GM12878 (cell line): Measurements from ENCODE around the gene OLFML2B. TPM values are rescaled to one million over a fixed set of nuclear protein-coding genes. Genes with fewer than 3 reads are reported as not detected.

Experiments
- ATAC-seq: fragments of 200-7000 bp; cut with Tn5 transposase; 3 replicates; pipeline ENCODE4 v1.9.1; 2020; ENCODE audit warnings: mild to moderate bottlenecking, moderate library complexity
- BruUV-seq: library from RNA; stranded (reverse); fragments of 400-500 nt; replicated peaks from 2 replicates; lab custom pipeline; 2021; lab: Mats Ljungman, UMichigan
- CTCF ChIA-PET: fragments of 300-600 bp; sonication (Branson Sonifier 250); formaldehyde crosslinking; extraction: SDS; loops from one replicate; lab custom pipeline; 2021; ENCODE audit warnings: inconsistent platforms; lab: Yijun Ruan, JAX
- POLR2A ChIA-PET: fragments of 350-600 bp; formaldehyde crosslinking; extraction: SDS; loops from one replicate; lab custom pipeline; 2021; ENCODE audit warnings: inconsistent platforms; lab: Charles Lee
- RAD21 ChIA-PET: fragments of 300-600 bp; sonication (Branson Sonifier 250); formaldehyde crosslinking; loops from one replicate; lab custom pipeline; 2023; ENCODE audit warnings: antibody characterized with exemption; ENCODE audit not compliant: unreplicated experiment; lab: Charles Lee
- SMC1A ChIA-PET: fragments of 300-600 bp; sonication (Branson Sonifier 250); formaldehyde crosslinking; loops from one replicate; lab custom pipeline; 2023; ENCODE audit not compliant: unreplicated experiment, uncharacterized antibody; lab: Charles Lee
- DNase-seq: peaks from one replicate; pipeline ENCODE4 v3.0.0-alpha.2; 2011; ENCODE audit warnings: low read depth, low spot score
- FAIRE-seq: peaks from 3 replicates; lab custom pipeline; 2011; peaks lifted over from hg19 to GRCh38; lab: Jason Lieb, UNC
- H2AFZ ChIP-seq: 2 replicates; pipeline ENCODE4 v1.6.0; 2011; ENCODE audit warnings: low read depth, low read length, control low read depth; ENCODE audit not compliant: control insufficient read depth
- H3K27ac ChIP-seq: 2 replicates; pipeline ENCODE4 v1.5.1; 2011; ENCODE audit warnings: control low read depth; ENCODE audit not compliant: control insufficient read depth, insufficient read depth
- H3K27me3 ChIP-seq, 2 experiments: replicated peaks in 1 of 2; 2 replicates each; pipeline versions ENCODE4 v1.6.0 to v1.6.1; 2011; ENCODE audit warnings: low read length in 1 of 2; ENCODE audit not compliant: control insufficient read depth in 2 of 2, insufficient read depth in 2 of 2
- H3K36me3 ChIP-seq, 2 experiments: 2 replicates each; pipeline ENCODE4 v1.5.1; 2011; ENCODE audit warnings: low read length in 1 of 2; ENCODE audit not compliant: control insufficient read depth in 2 of 2, insufficient read depth in 2 of 2
- H3K4me1 ChIP-seq: 2 replicates; pipeline ENCODE4 v1.6.1; 2011; ENCODE audit warnings: mild to moderate bottlenecking, low read length, moderate library complexity, mixed read lengths; ENCODE audit not compliant: control insufficient read depth, insufficient read depth
- H3K4me2 ChIP-seq: 2 replicates; pipeline ENCODE4 v1.6.0; 2011; ENCODE audit warnings: control low read depth; ENCODE audit not compliant: control insufficient read depth, insufficient read depth
- H3K4me3 ChIP-seq: fragments of 200-600 bp; sonication (generic); 2 replicates; pipeline ENCODE4 v1.5.1; 2016
- H3K79me2 ChIP-seq: 2 replicates; pipeline ENCODE4 v1.6.0; 2011; ENCODE audit warnings: low read length; ENCODE audit not compliant: control insufficient read depth, insufficient read depth
- H3K9ac ChIP-seq: 2 replicates; pipeline ENCODE4 v1.8.0; 2011; ENCODE audit warnings: low read length, control low read depth, mixed read lengths; ENCODE audit not compliant: control insufficient read depth, insufficient read depth
- H3K9me3 ChIP-seq: replicated peaks from 3 replicates; pipeline ENCODE4 v1.5.1; 2011; ENCODE audit warnings: mild to moderate bottlenecking, low read length; ENCODE audit not compliant: control insufficient read depth, insufficient read depth
- H4K20me1 ChIP-seq: 2 replicates; pipeline ENCODE4 v1.6.0; 2011; ENCODE audit not compliant: control insufficient read depth, insufficient read depth
- ATF7 ChIP-seq: fragments of 450-650 bp; IDR thresholded peaks from 2 replicates; pipeline ENCODE4 v1.6.1; 2016; ENCODE audit warnings: low read depth, mild to moderate bottlenecking
- CBX5 ChIP-seq: sonication (generic); IDR thresholded peaks from 2 replicates; pipeline ENCODE4 v1.6.1; 2016; ENCODE audit warnings: low read depth, moderate library complexity, mild to moderate bottlenecking, inconsistent platforms
- FOXM1 ChIP-seq: IDR thresholded peaks from 2 replicates; pipeline ENCODE4 v1.6.1; 2012; ENCODE audit warnings: low read depth, mild to moderate bottlenecking, inconsistent platforms, low read length, moderate library complexity
- GATAD2B ChIP-seq: fragments of 450-650 bp; conservative IDR thresholded peaks from 2 replicates; pipeline ENCODE4 v1.6.1; 2017; ENCODE audit warnings: low read depth, mild to moderate bottlenecking, moderate library complexity
- HDAC6 ChIP-seq: fragments of 200-600 bp; sonication (generic); IDR thresholded peaks from one replicate; pipeline ENCODE4 v1.8.0; 2017; ENCODE audit warnings: antibody characterized with exemption; ENCODE audit not compliant: unreplicated experiment
- IKZF2 ChIP-seq, 2 experiments: fragments of 450-650 bp; IDR thresholded peaks; 2 replicates each; pipeline ENCODE4 v1.6.1; 2017; ENCODE audit warnings: mild to moderate bottlenecking in 2 of 2, moderate library complexity in 2 of 2
- JUNB ChIP-seq: IDR thresholded peaks from 2 replicates; pipeline ENCODE4 v1.6.1; 2016; ENCODE audit warnings: antibody characterized with exemption, mild to moderate bottlenecking
- MXI1 ChIP-seq: fragments of 150-350 bp; IDR thresholded peaks from 2 replicates; pipeline ENCODE4 v1.6.1; 2011; ENCODE audit warnings: low read depth, mild to moderate bottlenecking, inconsistent platforms, low read length, improper control_type of control experiment
- NR2F1 ChIP-seq: fragments of 450-650 bp; conservative IDR thresholded peaks from 2 replicates; pipeline ENCODE4 v1.6.1; 2017; ENCODE audit warnings: mild to moderate bottlenecking
- PAX5 ChIP-seq: IDR thresholded peaks from 2 replicates; pipeline ENCODE4 v1.6.1; 2011; ENCODE audit warnings: low read depth, low read length, borderline replicate concordance
- RFX5 ChIP-seq: IDR thresholded peaks from 2 replicates; pipeline ENCODE4 v1.6.1; 2011; ENCODE audit warnings: low read depth, low read length, improper control_type of control experiment
- SIN3A ChIP-seq: IDR thresholded peaks from 2 replicates; pipeline ENCODE4 v1.6.1; 2012; ENCODE audit warnings: low read depth, low read length, improper control_type of control experiment
- SP1 ChIP-seq: IDR thresholded peaks from one replicate; pipeline ENCODE4 v1.6.1; 2011; ENCODE audit warnings: low read depth, low read length
- SRF ChIP-seq, 2 experiments: IDR thresholded peaks; 2 replicates each; pipeline ENCODE4 v1.6.1; 2011; ENCODE audit warnings: low read depth in 2 of 2, low read length in 2 of 2, mild to moderate bottlenecking in 1 of 2, moderate library complexity in 1 of 2
- WRNIP1 ChIP-seq: IDR thresholded peaks from 2 replicates; pipeline ENCODE4 v1.6.1; 2011; ENCODE audit warnings: low read depth, low read length, improper control_type of control experiment, borderline replicate concordance
- YY1 ChIP-seq: IDR thresholded peaks from 2 replicates; pipeline ENCODE4 v1.6.1; 2011; ENCODE audit warnings: low read depth, mild to moderate bottlenecking, low read length
- WGBS: methylation state at CpG from one replicate; pipeline ENCODE4 v1.1.6; 2016; ENCODE audit warnings: low lambda C conversion rate; ENCODE audit not compliant: insufficient replicate concordance, insufficient coverage; ENCODE audit errors: missing lambda C conversion rate; 5-methylcytosine and 5-hydroxymethylcytosine counted together
- in situ Hi-C: fragments of 300-500 bp; cut with MboI; formaldehyde crosslinking; loops from 9 replicates; pipeline ENCODE4 v1.14.3; 2018; ENCODE audit warnings: mixed read lengths
- intact Hi-C: fragments of 100-400 bp; cut with micrococcal nuclease; formaldehyde crosslinking; loops from one replicate; pipeline ENCODE4 v1.14.2; 2022; ENCODE audit not compliant: unreplicated experiment
- polyA plus RNA-seq, 11 experiments: library from polyadenylated mRNA; depleted of rRNA in 4 of 11; unstranded in 6 of 11; stranded (reverse) in 5 of 11; fragments of >200 nt; fragmentation: Nextera tagmentation in 4 of 11; fragmentation: Illumina TruSeq in 1 of 11; extraction: Ambion mirVana in 4 of 11; extraction: Trizol in 1 of 11; gene quantifications; 1 replicate in 1 of 11; 2 replicates in 10 of 11; pipeline versions ENCODE4 v1.2.1 to v1.2.3, GENCODE V29; 2011 to 2016; ENCODE audit warnings: inconsistent platforms in 2 of 11, missing spikeins in 2 of 11, low read depth in 1 of 11
- total RNA-seq, 4 experiments: library from RNA; depleted of rRNA in 3 of 4; stranded (reverse); fragments of >200 nt in 3 of 4; fragmentation: Illumina TruSeq in 1 of 4; extraction: Trizol in 1 of 4; gene quantifications; 2 replicates each; pipeline versions ENCODE4 v1.2.1 to v1.2.3, GENCODE V29; 2013 to 2021
- TF ChIP-seq, protein P1 (sequence below): IDR thresholded peaks from 2 replicates; pipeline ENCODE4 v1.6.1; 2012; ENCODE audit warnings: low read depth, low read length, improper control_type of control experiment
- TF ChIP-seq, protein P2 (sequence below): IDR thresholded peaks from 2 replicates; pipeline ENCODE4 v1.6.1; 2011; ENCODE audit warnings: low read depth, low read length, improper control_type of control experiment, borderline replicate concordance
- TF ChIP-seq, protein P3 (sequence below): IDR thresholded peaks from 2 replicates; pipeline ENCODE4 v1.6.1; 2011; ENCODE audit warnings: low read depth, mild to moderate bottlenecking, low read length, moderate library complexity, borderline replicate concordance; ENCODE audit errors: extremely low read depth

OLFML2B gene
- total and polyA plus RNA-seq, 10 of the 15 experiments (the other 5 are each of a cell fraction or from before 2014, with no cell fraction given), result not detected

DNA sequence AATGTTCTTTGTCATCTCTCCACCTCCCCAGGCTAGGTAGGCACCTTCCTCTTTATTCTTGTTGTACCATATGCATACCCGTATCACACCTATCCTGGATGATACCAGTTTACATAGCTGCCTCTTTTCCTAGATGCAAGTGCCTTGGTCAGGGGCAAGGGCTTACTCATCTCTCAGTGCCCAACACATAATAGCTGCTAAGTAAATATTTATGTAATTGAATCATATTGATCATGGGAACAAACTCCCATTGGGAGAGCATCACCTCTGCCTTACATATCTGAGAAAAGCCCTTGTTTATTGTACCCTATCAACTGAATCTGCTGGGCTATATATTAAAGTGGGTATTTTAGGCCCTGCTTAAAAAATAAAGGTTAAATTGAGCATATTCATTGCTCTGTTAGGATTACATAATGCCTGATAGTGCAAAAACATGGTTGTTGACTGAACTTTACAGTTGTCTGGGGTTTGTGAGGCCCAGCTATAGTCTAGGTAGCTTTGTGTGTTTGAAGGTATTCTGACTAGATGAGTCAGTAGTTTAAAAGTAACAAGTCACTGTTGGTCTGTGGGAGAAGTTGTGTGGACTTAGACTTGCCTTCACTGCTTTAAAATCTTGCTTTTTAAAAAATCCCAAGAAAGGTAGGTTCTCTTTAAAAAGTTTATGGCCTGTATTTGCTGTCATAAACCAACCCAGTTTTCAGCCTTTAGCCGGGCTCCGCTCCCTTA lies 82.6 kb downstream of the OLFML2B start:
- no peak for TF ChIP-seq YY1
- no peak for TF ChIP-seq RFX5
- TF ChIP-seq FOXM1, result no peak
- TF ChIP-seq SRF (IDR thresholded peaks at IDR 0.05; ENCODE audit: low read depth in 2 of 2, low read length in 2 of 2), result no peak
- TF ChIP-seq, protein P1, sequence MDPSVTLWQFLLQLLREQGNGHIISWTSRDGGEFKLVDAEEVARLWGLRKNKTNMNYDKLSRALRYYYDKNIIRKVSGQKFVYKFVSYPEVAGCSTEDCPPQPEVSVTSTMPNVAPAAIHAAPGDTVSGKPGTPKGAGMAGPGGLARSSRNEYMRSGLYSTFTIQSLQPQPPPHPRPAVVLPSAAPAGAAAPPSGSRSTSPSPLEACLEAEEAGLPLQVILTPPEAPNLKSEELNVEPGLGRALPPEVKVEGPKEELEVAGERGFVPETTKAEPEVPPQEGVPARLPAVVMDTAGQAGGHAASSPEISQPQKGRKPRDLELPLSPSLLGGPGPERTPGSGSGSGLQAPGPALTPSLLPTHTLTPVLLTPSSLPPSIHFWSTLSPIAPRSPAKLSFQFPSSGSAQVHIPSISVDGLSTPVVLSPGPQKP, result no peak
- TF ChIP-seq NR2F1, result no peak
- TF ChIP-seq, protein P2, sequence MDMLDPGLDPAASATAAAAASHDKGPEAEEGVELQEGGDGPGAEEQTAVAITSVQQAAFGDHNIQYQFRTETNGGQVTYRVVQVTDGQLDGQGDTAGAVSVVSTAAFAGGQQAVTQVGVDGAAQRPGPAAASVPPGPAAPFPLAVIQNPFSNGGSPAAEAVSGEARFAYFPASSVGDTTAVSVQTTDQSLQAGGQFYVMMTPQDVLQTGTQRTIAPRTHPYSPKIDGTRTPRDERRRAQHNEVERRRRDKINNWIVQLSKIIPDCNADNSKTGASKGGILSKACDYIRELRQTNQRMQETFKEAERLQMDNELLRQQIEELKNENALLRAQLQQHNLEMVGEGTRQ, result no peak
- TF ChIP-seq WRNIP1, result no peak
- TF ChIP-seq GATAD2B, result no peak
- TF ChIP-seq ATF7, result no peak
- TF ChIP-seq MXI1, result no peak
- TF ChIP-seq HDAC6, result no peak
- TF ChIP-seq PAX5, result no peak
- no peak for TF ChIP-seq SP1
- no peak for TF ChIP-seq SIN3A
- no peak for TF ChIP-seq IKZF2 (IDR thresholded peaks at IDR 0.05)
- TF ChIP-seq, protein P3, sequence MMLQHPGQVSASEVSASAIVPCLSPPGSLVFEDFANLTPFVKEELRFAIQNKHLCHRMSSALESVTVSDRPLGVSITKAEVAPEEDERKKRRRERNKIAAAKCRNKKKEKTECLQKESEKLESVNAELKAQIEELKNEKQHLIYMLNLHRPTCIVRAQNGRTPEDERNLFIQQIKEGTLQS, result no peak
- TF ChIP-seq JUNB, result no peak
- TF ChIP-seq CBX5, result no peak
- Histone ChIP-seq H4K20me1 (no peaks in the 10 kb centered on the region), H3K27me3 (no peaks in the 10 kb centered on the region), H3K9me3 (no peaks in the 10 kb centered on the region), H3K4me2 (no peak overlapping the region), H3K9ac (no peak overlapping the region), H3K79me2 (no peaks in the 10 kb centered on the region), H3K4me1 (no peaks in the 10 kb centered on the region), H3K4me3 (no peak overlapping the region), H2AFZ (no peak overlapping the region), H3K36me3 (peaks cover 0 to 12% of the 10 kb centered on the region in 2 experiments; a peak in 3 of 4 replicates), H3K27ac (no peak overlapping the region)
- no TSS peak for BruUV-seq
- ChIA-PET RAD21 (no interaction called here), SMC1A (interaction anchor here (1.0 kb wide), 1 partner anchor 26 kb away, joined by 5 read pairs; no protein-coding TSS in a partner anchor), CTCF (no interaction called here), POLR2A (no interaction called here)
- in situ Hi-C loops (no loop called here), intact Hi-C loops (no loop called here)
- FAIRE-seq, result no peak
- ATAC-seq, result no peak
- WGBS, result 63% methylated on average over 3 of the region's 3 CpGs
- no peak for DNase-seq
